ENCODE measurements around the gene COPZ2. TPM values are rescaled to one million over a fixed set of nuclear protein-coding genes. Genes with fewer than 3 reads are reported as not detected.
"Not testable (repeated sequence)": the region's sequence is repeated elsewhere in the genome, so short reads cannot be mapped to it uniquely, and the experiment has no call there.

The COPZ2 gene
- total RNA-seq, 6 donors from 2014 or later = 5.2 to 33.5 (median 17.7) TPM

- ATAC-seq (ENCODE audit: low FRiP score in 2 of 2) (peak; percentile 51 to 65), DNase-seq (peak; percentile 90 to 95)
- Histone ChIP-seq H3K9me3 (no peaks in the 10 kb centered on the region), H3K4me3 (peak overlapping the region; percentile 31 to 52 (median 48)), H3K27ac (peak overlapping the region; percentile 70 to 81 (median 77)), H3K27me3 (no peaks in the 10 kb centered on the region), H3K4me1 (peaks cover 35 to 43% (median 35%) of the 10 kb centered on the region in 4 donors), H3K36me3 (no peaks in the 10 kb centered on the region)
- 1% methylated on average over 22 of the region's 54 CpGs; no CpG with 5 or more reads in 1 of the 2 donors for WGBS, 2 donors
- TF ChIP-seq EP300 (IDR thresholded peaks at IDR 0.05) = no peak
- TF ChIP-seq POLR2A (IDR thresholded peaks at IDR 0.05) = peak in 1 of 4 donors; percentile 47
- peak in 1 of 2 donors; percentile 35 for TF ChIP-seq POLR2AphosphoS5 (IDR thresholded peaks at IDR 0.05)
- TF ChIP-seq CTCF (IDR thresholded peaks at IDR 0.05) = peak in 3 of 6 experiments; percentile 33 to 71 (median 41)
Observed at GRCh38 chr17:48023400-48024148, 14.0 kb downstream of the COPZ2 start.

GRCh38 chr17:48022901-48023300 is 14.7 kb downstream of the COPZ2 start:
- Histone ChIP-seq H3K4me1 (peaks cover 35 to 47% (median 35%) of the 10 kb centered on the region in 4 donors), H3K9me3 (no peaks in the 10 kb centered on the region), H3K27ac (no peak overlapping the region), H3K36me3 (no peaks in the 10 kb centered on the region), H3K4me3 (peak overlapping the region in 3 of 4 donors; percentile 46 to 52 (median 50)), H3K27me3 (no peaks in the 10 kb centered on the region)
- ATAC-seq (ENCODE audit: low FRiP score in 2 of 2) (no peak), DNase-seq (no peak)
- 52 to 56% methylated on average over 6 of the region's 6 CpGs for WGBS, 2 donors
- TF ChIP-seq EP300 (IDR thresholded peaks at IDR 0.05) (no peak), POLR2AphosphoS5 (IDR thresholded peaks at IDR 0.05) (no peak), CTCF (IDR thresholded peaks at IDR 0.05) (no peak), POLR2A (IDR thresholded peaks at IDR 0.05) (no peak)

GRCh38 chr17:48021934-48022333 is 15.7 kb downstream of the COPZ2 start:
- no peak for ATAC-seq (ENCODE audit: low FRiP score in 2 of 2)
- Histone ChIP-seq H3K27me3 (no peaks in the 10 kb centered on the region), H3K27ac (no peak overlapping the region), H3K9me3 (no peaks in the 10 kb centered on the region), H3K36me3 (no peaks in the 10 kb centered on the region), H3K4me1 (peaks cover 35 to 49% (median 35%) of the 10 kb centered on the region in 4 donors), H3K4me3 (no peak overlapping the region)
- whole genome bisulfite sequencing, 2 donors = 53 to 63% methylated on average over 5 of the region's 5 CpGs
- TF ChIP-seq POLR2AphosphoS5 (IDR thresholded peaks at IDR 0.05) = no peak
- no peak for TF ChIP-seq POLR2A (IDR thresholded peaks at IDR 0.05)
- TF ChIP-seq CTCF (IDR thresholded peaks at IDR 0.05) = no peak
- TF ChIP-seq EP300 (IDR thresholded peaks at IDR 0.05) = no peak
- no peak for DNase-seq

- not testable (repeated sequence) for H3K9me3 ChIP-seq; H3K27me3 ChIP-seq; H3K36me3 ChIP-seq; H3K4me3 ChIP-seq; DNase-seq; ATAC-seq (ENCODE audit: low FRiP score in 2 of 2)
- peaks cover 0 to 10% (median under 1%) of the 10 kb centered on the region in 4 donors for H3K4me1 ChIP-seq
- peak overlapping the region in 1 of 4 donors; percentile 54 for H3K27ac ChIP-seq
- 85 to 91% methylated on average over 4 of the region's 4 CpGs for WGBS, 2 donors
Observed at GRCh38 chr17:48017817-48018158, 19.8 kb downstream of the COPZ2 start.

- Histone ChIP-seq H3K27me3 (peaks cover 0 to 16% (median 4%) of the 10 kb centered on the region in 4 donors), H3K4me3 (no peak overlapping the region), H3K27ac (no peak overlapping the region), H3K9me3 (no peaks in the 10 kb centered on the region), H3K36me3 (no peaks in the 10 kb centered on the region), H3K4me1 (peaks cover 9 to 22% (median 12%) of the 10 kb centered on the region in 4 donors)
- WGBS, 2 donors = 80 to 83% methylated on average over 2 of the region's 2 CpGs
- no peak for DNase-seq
- no peak for ATAC-seq (ENCODE audit: low FRiP score in 2 of 2)
- TF ChIP-seq POLR2A (IDR thresholded peaks at IDR 0.05) (no peak), POLR2AphosphoS5 (IDR thresholded peaks at IDR 0.05) (no peak), CTCF (IDR thresholded peaks at IDR 0.05) (no peak), EP300 (IDR thresholded peaks at IDR 0.05) (no peak)
Observed at GRCh38 chr17:48016112-48016511, 21.5 kb downstream of the COPZ2 start.

Data from upper lobe of left lung (tissue), 6 donors.